Iris pigment epithelial cell (primary cell): ENCODE data around the gene KCNIP1.

ENCODE experiments used
- DNase-seq: peaks from one replicate; pipeline ENCODE4 v3.0.0-alpha.2; 2011; ENCODE audit warnings: low read depth

The KCNIP1 gene

DNA sequence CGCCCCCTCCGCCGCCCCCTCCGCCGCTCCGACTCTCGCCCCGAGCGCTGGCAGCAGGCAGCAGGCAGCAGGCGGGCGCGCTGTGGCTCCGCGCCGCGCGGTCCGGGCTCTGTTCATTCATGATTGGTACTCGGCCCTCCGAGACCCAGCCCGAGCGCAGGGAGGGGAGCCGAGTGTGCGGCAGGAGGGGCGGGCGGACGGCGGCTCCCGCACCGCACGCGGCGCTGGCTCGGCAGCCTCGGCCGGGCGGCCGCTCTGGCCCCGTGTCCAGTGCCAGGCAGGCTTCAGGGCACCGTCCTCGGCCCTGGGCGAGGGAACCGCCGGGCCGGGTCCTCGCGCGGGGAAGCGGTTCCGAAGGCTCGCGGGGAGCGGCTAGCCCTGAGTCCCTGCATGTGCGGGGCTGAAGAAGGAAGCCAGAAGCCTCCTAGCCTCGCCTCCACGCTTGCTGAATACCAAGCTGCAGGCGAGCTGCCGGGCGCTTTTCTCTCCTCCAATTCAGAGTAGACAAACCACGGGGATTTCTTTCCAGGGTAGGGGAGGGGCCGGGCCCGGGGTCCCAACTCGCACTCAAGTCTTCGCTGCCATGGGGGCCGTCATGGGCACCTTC, at the start of gene KCNIP1:
TSS of gene KCNIP1 (plus strand) at position 31 of the 607 bp plus-strand sequence.
- DNase-seq = peak; percentile 13

- DNase-seq = no peak
Measured at GRCh38 chr5:170463426-170463825, 40.4 kb upstream of the KCNIP1 start.

- DNase-seq = no peak
Measured at GRCh38 chr5:170464280-170465127, 39.3 kb upstream of the KCNIP1 start.

DNA sequence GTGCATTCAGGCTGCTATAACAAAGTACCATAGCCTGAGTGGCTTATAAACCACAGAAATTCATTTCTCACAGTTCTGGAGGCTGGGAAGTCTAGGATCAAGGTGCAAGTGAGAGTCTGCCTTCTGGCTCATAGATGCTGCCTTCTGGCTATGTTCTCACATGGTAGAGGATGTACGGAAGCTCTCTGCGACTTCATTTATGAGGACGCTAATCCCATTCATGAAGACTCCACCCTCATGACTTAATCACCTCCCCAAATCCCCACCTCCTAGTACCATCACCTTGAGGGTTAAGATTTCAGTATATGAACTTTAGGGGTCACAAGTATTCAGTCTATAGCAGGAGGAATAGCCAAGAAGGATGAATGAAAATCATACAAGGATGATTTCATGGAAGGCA, 37.3 kb upstream of the KCNIP1 start:
- DNase-seq = no peak

GRCh38 chr5:170466988-170467707, 36.7 kb upstream of the KCNIP1 start:
- peak; percentile 94 for DNase-seq

GRCh38 chr5:170468633-170469285, 35.1 kb upstream of the KCNIP1 start:
- DNase-seq = no peak

- no peak for DNase-seq
Measured at GRCh38 chr5:170469414-170469813, 34.4 kb upstream of the KCNIP1 start.

DNA sequence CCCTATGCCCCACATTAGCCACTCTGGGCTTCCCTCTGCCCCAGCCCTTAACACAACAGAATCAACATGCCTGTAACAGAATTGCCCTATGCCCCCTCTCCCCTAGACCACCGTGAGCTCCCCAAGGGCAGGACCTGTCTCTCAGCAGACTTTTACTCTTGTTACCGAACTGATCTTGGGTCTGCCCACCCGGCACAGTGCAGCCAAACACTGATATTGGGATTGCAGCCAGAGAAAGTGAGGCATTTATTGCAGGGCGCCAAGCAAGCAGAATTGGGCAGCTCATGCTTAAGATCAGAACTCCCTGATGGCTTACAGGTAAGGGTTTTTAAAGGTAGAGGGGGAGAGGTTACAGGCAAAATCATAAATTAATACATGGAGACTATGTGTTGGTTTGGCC, 33.5 kb upstream of the KCNIP1 start:
- DNase-seq = no peak

DNA sequence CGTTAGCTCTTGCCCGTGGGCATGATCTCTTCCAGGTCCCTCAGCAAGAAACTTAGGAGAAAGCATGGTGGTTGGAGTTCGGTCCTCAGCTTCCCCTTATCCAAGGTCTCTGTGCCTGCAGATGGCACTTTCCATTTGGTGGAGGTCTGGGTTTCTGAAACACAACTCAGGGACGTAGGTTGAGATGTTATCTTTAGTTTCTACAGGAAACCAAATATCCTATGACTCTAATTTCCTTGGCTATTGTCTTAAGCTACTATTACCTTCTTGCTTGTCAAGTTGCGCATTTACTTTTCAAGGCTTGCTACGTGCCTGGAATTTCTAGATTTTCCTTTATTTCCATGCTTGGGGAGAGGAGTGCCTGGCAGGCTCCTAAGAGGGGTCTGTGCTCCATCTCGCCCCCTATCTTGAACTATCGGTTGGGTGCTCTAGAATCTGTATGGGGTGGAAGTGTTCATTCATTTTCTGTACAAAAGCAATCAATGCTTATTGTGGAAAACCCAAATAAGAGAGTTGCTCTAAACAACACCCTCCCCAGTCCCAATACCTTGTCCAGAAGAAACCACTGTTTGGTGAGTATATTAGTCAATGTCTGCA, 32.9 kb upstream of the KCNIP1 start:
- DNase-seq = no peak

- DNase-seq = no peak
Measured at GRCh38 chr5:170471551-170472178, 32.2 kb upstream of the KCNIP1 start.

- DNase-seq = no peak
Measured at GRCh38 chr5:170473642-170474041, 30.2 kb upstream of the KCNIP1 start.

DNA sequence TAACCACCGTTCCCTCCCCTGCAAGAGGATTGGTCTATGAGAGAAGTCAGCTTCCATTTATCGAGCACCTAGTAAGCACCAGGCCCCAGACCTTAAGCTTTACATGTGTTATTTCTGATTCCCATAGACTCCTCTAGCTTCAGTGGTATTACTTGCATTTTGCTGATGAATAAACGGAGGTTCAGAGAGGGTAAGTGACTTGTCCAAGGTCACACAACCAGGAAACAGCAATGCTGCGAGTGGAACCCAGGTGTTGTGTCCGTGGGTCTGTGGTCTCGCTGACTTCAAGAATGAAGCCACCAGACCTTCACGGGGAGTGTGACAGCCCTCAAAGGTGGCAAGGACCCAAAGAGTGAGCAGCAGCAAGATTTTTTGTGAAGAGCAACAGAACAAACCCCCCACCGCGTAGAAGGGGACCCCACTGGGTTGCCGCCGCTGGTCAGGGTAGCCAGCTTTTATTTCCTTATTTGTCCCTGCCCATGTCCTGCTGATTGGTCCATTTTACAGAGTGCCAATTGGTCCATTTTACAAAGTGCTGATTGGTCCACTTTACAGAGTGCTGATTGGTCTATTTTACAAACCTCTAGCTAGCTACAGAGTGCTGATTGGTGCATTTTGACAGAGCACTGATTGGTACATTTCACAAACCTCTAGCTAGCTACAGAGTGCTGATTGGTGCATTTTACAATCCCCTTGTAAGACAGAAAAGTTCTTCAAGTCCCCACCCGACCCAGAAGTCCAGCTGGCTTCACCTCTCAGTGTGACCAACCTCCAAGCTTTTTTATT, 29.1 kb upstream of the KCNIP1 start:
- no peak for DNase-seq

DNA sequence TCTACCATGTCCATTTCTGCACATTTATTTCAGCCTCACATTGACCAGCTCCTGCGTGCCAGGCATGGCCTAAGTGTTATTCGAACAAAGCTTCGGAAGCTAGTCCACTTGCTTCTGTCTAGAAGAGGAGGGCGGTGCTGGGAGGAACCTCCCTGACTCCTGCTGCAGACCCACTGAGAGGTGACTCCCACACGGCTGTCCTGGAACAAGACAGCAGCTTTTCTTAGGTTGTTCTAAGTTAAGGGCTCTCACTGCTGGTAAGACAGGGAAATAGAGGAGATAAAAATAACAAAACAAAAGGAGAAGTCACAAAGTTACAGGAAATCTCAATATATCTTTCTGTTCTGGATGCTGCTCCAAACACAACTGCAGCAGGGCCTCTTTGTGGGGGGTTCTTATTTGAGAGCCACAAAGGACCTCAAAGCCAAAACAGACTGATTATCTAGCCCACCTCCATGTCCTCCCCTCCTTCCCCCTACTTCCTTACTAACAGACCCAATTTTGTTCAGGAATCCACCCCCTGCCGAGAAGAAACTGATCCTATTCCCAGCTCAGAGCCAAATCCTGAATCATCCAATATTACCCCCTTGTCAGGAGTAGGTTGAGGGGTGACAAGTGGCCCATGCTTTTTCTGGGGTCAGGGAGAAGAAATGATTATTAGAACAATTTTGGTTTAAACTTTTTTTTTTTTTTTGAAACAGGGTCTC, 28.4 kb upstream of the KCNIP1 start:
- no peak for DNase-seq

DNA sequence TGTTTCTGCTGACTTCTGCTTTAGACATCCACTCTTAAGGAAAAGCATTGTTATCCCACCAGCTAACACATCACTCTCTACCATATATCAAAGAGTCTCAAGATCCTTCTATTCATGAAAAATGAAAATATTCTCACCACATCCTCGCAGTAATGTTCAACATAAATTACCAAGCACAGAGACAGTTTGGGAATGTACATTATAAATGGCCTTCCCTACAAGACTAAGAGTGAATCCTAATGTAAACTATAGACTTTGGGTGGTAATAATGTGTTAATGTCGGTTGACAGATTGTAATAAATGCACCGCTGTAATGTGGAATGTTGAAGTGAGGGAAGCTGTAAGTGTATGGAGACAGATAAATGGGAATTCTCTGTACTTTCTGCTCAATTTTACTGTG, 27.1 kb upstream of the KCNIP1 start:
- no peak for DNase-seq

GRCh38 chr5:170477906-170478305, 25.9 kb upstream of the KCNIP1 start:
- no peak for DNase-seq

DNA sequence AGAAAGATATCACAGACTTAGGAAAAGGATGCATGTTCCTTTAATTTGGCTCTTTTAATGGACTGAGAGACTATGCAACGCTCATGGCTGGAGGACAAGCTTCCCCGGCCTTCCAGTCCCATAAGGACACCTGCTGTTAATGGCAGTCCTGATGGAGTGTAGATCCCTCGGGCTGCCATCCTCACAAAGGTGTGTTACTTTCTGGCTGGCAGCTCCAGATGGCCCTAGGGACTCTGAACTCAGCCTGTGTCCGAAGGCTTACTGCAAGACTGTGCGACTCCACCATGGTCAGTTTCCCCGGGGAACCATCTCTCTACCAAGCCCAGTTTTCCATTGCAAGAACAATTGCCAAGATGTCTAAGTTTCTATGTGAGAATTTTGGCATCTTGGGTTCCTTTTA, 25.5 kb upstream of the KCNIP1 start:
- DNase-seq = no peak

GRCh38 chr5:170479484-170479883, 24.3 kb upstream of the KCNIP1 start:
- DNase-seq = peak; percentile 42

DNA sequence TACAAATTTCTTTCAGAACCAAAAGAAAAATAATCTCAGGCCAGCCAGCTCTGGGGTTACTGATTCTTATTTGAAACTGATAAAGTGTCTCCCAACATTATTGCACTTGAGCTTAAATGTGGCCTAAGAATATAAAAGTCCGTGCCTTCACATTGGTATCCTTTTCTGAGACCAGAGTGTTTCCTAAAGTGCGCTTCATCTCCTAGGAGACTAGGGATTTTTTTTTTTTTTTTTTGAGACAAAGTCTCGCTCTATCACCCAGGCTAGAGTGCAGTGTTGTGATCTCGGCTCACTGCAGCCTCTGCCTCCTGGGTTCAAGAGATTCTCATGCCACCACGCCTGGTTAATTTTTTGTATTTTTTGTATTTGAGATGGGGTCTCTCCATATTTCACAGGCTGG, 23.6 kb upstream of the KCNIP1 start:
- DNase-seq = no peak

DNA sequence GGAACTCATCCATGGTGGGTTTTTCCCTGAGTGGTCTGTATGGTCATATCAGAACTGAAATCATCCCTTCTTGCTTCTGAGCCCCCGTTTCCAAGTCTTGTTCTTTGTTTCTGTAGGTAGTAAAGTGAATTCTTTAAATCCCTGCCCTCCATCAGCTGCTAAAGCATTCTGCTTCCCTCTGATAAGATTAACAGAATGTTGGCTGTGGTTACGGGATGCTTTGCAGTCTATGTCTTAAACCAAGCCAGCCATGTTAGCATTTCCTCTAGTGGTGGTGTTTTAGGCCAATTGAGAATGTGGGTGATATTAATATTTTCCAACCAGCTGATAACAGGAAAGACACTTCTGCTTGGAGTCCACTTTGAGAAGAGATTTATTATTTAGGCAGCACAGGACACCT, 22.0 kb upstream of the KCNIP1 start:
- no peak for DNase-seq

GRCh38 chr5:170482511-170482910, 21.3 kb upstream of the KCNIP1 start:
- no peak for DNase-seq
